ENCODE measurements around the gene SMYD5. TPM values are rescaled to one million over a fixed set of nuclear protein-coding genes. Genes with fewer than 3 reads are reported as not detected.
A peak's percentile ranks its signal among the peaks of the same experiment; 100 is the strongest.

SMYD5 gene
- total RNA-seq, 1 donor from 2014 or later: 16.8 TPM

- DNase-seq (ENCODE audit: missing footprints): no peak
- ATAC-seq: peak; percentile 42
- intact Hi-C loops (cut with DNase I): no loop called here
Measured at GRCh38 chr2:73202156-73203054, 11.6 kb upstream of the SMYD5 start, which contains the start of gene NOTO. Gene NOTO, plus strand, starts transcription at chr2:73202574. Its CDS starts 93 bp downstream, at chr2:73202667.

GRCh38 chr2:73203055-73203681 lies 10.9 kb upstream of the SMYD5 start:
- intact Hi-C loops (cut with DNase I): no loop called here
- DNase-seq (ENCODE audit: missing footprints): no peak
- ATAC-seq: no peak

GRCh38 chr2:73205611-73206010 lies 8.4 kb upstream of the SMYD5 start:
- intact Hi-C loops (cut with DNase I): no loop called here
- DNase-seq (ENCODE audit: missing footprints) (no peak), ATAC-seq (no peak)

- no peak for DNase-seq (ENCODE audit: missing footprints)
- ATAC-seq: no peak
- intact Hi-C loops (cut with DNase I): no loop called here
Measured at GRCh38 chr2:73208258-73208657, 5.8 kb upstream of the SMYD5 start.

- DNase-seq (ENCODE audit: missing footprints): no peak
- ATAC-seq: no peak
- intact Hi-C loops (cut with DNase I): no loop called here
Measured at GRCh38 chr2:73210019-73210418, 4.0 kb upstream of the SMYD5 start.

GRCh38 chr2:73210696-73211095 lies 3.3 kb upstream of the SMYD5 start:
- intact Hi-C loops (cut with DNase I): no loop called here
- no peak for ATAC-seq

GRCh38 chr2:73212098-73212447 lies 2.0 kb upstream of the SMYD5 start:
- DNase-seq (ENCODE audit: missing footprints) (no peak), ATAC-seq (no peak)
- intact Hi-C loops (cut with DNase I): no loop called here

More at GRCh38 chr2:73210696-73211095, 3.3 kb upstream of the SMYD5 start:
- no peak for DNase-seq (ENCODE audit: missing footprints)

- intact Hi-C loops (cut with DNase I): no loop called here
- peak; percentile 73 for ATAC-seq
Measured at GRCh38 chr2:73212448-73213176, 1.4 kb upstream of the SMYD5 start.

GRCh38 chr2:73215254-73215653 lies 1.2 kb downstream of the SMYD5 start:
- intact Hi-C loops (cut with DNase I): no loop called here
- DNase-seq (ENCODE audit: missing footprints) (no peak), ATAC-seq (no peak)

More at GRCh38 chr2:73212448-73213176, 1.4 kb upstream of the SMYD5 start:
- DNase-seq (ENCODE audit: missing footprints): no peak

GRCh38 chr2:73217160-73217559 lies 3.1 kb downstream of the SMYD5 start:
- intact Hi-C loops (cut with DNase I): no loop called here
- DNase-seq (ENCODE audit: missing footprints) (no peak), ATAC-seq (no peak)

- ATAC-seq (no peak), DNase-seq (ENCODE audit: missing footprints) (no peak)
- intact Hi-C loops (cut with DNase I): no loop called here
Measured at GRCh38 chr2:73217826-73218225, 3.8 kb downstream of the SMYD5 start.

GRCh38 chr2:73218298-73218697 lies 4.3 kb downstream of the SMYD5 start:
- ATAC-seq (no peak), DNase-seq (ENCODE audit: missing footprints) (no peak)
- intact Hi-C loops (cut with DNase I): no loop called here

GRCh38 chr2:73223821-73224220 lies 9.8 kb downstream of the SMYD5 start:
- DNase-seq (ENCODE audit: missing footprints) (no peak), ATAC-seq (no peak)
- intact Hi-C loops (cut with DNase I): no loop called here

GRCh38 chr2:73225513-73226360 lies 11.7 kb downstream of the SMYD5 start:
- intact Hi-C loops (cut with DNase I): no loop called here
- DNase-seq (ENCODE audit: missing footprints) (no peak), ATAC-seq (peak; percentile 27)

- DNase-seq (ENCODE audit: missing footprints) (no peak), ATAC-seq (no peak)
- intact Hi-C loops (cut with DNase I): no loop called here
Measured at GRCh38 chr2:73227086-73227485, 13.0 kb downstream of the SMYD5 start.

- intact Hi-C loops (cut with DNase I): no loop called here
Measured at GRCh38 chr2:73228631-73229030, 14.6 kb downstream of the SMYD5 start.

GRCh38 chr2:73232403-73233153 lies 18.5 kb downstream of the SMYD5 start:
- ATAC-seq (no peak), DNase-seq (ENCODE audit: missing footprints) (no peak)
- intact Hi-C loops (cut with DNase I): no loop called here

More at GRCh38 chr2:73228631-73229030, 14.6 kb downstream of the SMYD5 start:
- ATAC-seq (no peak), DNase-seq (ENCODE audit: missing footprints) (no peak)

All from Right ventricle myocardium inferior (tissue), 1 donor.